Gastroesophageal sphincter (tissue), 4 donors: Measurements from ENCODE around the gene CROCC2. TPM values are rescaled to one million over a fixed set of nuclear protein-coding genes. Genes with fewer than 3 reads are reported as not detected.

Source experiments
- ATAC-seq: fragments of 150-250 bp; one replicate; pipeline ENCODE4 v1.9.1; 2016; ENCODE audit warnings: mild to moderate bottlenecking, moderate library complexity
- H3K27ac ChIP-seq, 4 donors: fragments of 200-600 bp; sonication (generic) in 3 of 4; 1 replicate in 3 of 4; 2 replicates in 1 of 4; pipeline ENCODE4 v1.5.1; 2016 to 2019
- H3K27me3 ChIP-seq: fragments of 200-600 bp; sonication (generic); one replicate; pipeline ENCODE4 v1.5.1; 2019
- H3K36me3 ChIP-seq, 2 donors: fragments of 200-600 bp; sonication (generic); one replicate each; pipeline ENCODE4 v1.5.1; 2019; ENCODE audit warnings: control low read depth in 1 of 2
- H3K4me1 ChIP-seq, 3 donors: fragments of 200-600 bp; sonication (generic); 1 replicate in 2 of 3; 2 replicates in 1 of 3; pipeline ENCODE4 v1.5.1; 2016 to 2019; ENCODE audit warnings: control low read depth in 2 of 3
- H3K4me3 ChIP-seq, 2 donors: fragments of 200-600 bp; sonication (generic); one replicate each; pipeline ENCODE4 v1.5.1; 2019; ENCODE audit warnings: mild to moderate bottlenecking in 1 of 2, moderate library complexity in 1 of 2
- H3K9me3 ChIP-seq, 3 donors: fragments of 200-600 bp; sonication (generic); one replicate each; pipeline ENCODE4 v1.5.1; 2017 to 2019; ENCODE audit warnings: control low read depth in 2 of 3
- CTCF ChIP-seq, 4 experiments: fragments of 200-600 bp in 2 of 4; fragments of 450-650 bp in 2 of 4; sonication (generic) in 1 of 4; IDR thresholded peaks; one replicate each; pipeline ENCODE4 v1.5.1; 2017 to 2019; ENCODE audit warnings: antibody characterized with exemption in 4 of 4, mild to moderate bottlenecking in 2 of 4, moderate library complexity in 2 of 4
- EP300 ChIP-seq: sonication (generic); formaldehyde crosslinking; IDR thresholded peaks from one replicate; pipeline ENCODE4 v1.6.1; 2017; ENCODE audit warnings: antibody characterized with exemption, mild to moderate bottlenecking
- POLR2A ChIP-seq, 2 donors: fragments of 450-650 bp; IDR thresholded peaks; one replicate each; pipeline ENCODE4 v1.6.1; 2017; ENCODE audit warnings: antibody characterized with exemption in 2 of 2, mild to moderate bottlenecking in 2 of 2, moderate library complexity in 1 of 2
- POLR2AphosphoS5 ChIP-seq: sonication (generic); formaldehyde crosslinking; IDR thresholded peaks from one replicate; pipeline ENCODE4 v1.6.1; 2017; ENCODE audit warnings: antibody characterized with exemption
- WGBS, 2 donors: methylation state at CpG; one replicate each; pipeline ENCODE4 v1.1.5; 2018; ENCODE audit warnings: low coverage in 1 of 2; 5-methylcytosine and 5-hydroxymethylcytosine counted together
- total RNA-seq, 4 donors: library from RNA; depleted of rRNA; stranded (reverse); fragments of >200 nt; gene quantifications; one replicate each; pipeline ENCODE4 v1.1.0, GENCODE V29; 2016

The CROCC2 gene
- total RNA-seq, 4 donors from 2014 or later: not detected

- Histone ChIP-seq H3K27ac (peak overlapping the region in 1 of 4 donors; percentile 44), H3K27me3 (peaks cover 35% of the 10 kb centered on the region), H3K4me3 (no peak overlapping the region), H3K4me1 (peaks cover 0 to 44% (median 13%) of the 10 kb centered on the region in 3 donors), H3K36me3 (no peaks in the 10 kb centered on the region), H3K9me3 (peaks cover 0 to 13% (median 0%) of the 10 kb centered on the region in 3 donors)
- TF ChIP-seq EP300 (no peak), POLR2AphosphoS5 (no peak), POLR2A (IDR thresholded peaks at IDR 0.05) (no peak), CTCF (IDR thresholded peaks at IDR 0.05) (no peak)
- ATAC-seq: no peak
- 100% methylated on average over 1 of the region's 6 CpGs; no CpG with 5 or more reads in 1 of the 2 donors for WGBS, 2 donors
These were observed 81.5 kb downstream of the CROCC2 start for GRCh38 chr2:240987588-240987987.

GRCh38 chr2:240988146-240988545 lies 82.0 kb downstream of the CROCC2 start:
- H3K36me3 ChIP-seq: no peaks in the 10 kb centered on the region
- ATAC-seq: no peak
- peaks cover 0 to 46% (median 13%) of the 10 kb centered on the region in 3 donors for H3K4me1 ChIP-seq
- H3K27ac ChIP-seq: no peak overlapping the region
- WGBS, 2 donors: no CpG with 5 or more reads among the region's 3 CpGs
- TF ChIP-seq EP300 (no peak), CTCF (IDR thresholded peaks at IDR 0.05) (no peak), POLR2AphosphoS5 (no peak), POLR2A (IDR thresholded peaks at IDR 0.05) (no peak)
- peaks cover 0 to 13% (median 0%) of the 10 kb centered on the region in 3 donors for H3K9me3 ChIP-seq
- H3K27me3 ChIP-seq: peaks cover 30% of the 10 kb centered on the region
- no peak overlapping the region for H3K4me3 ChIP-seq

GRCh38 chr2:240988571-240989271 lies 82.6 kb downstream of the CROCC2 start:
- Histone ChIP-seq H3K4me1 (peaks cover 0 to 46% (median 13%) of the 10 kb centered on the region in 3 donors), H3K27ac (no peak overlapping the region), H3K4me3 (no peak overlapping the region), H3K27me3 (peaks cover 24% of the 10 kb centered on the region), H3K9me3 (peaks cover 0 to 13% (median 0%) of the 10 kb centered on the region in 3 donors), H3K36me3 (no peaks in the 10 kb centered on the region)
- TF ChIP-seq EP300: no peak
- no peak for TF ChIP-seq CTCF (IDR thresholded peaks at IDR 0.05)
- TF ChIP-seq POLR2AphosphoS5: no peak
- no peak for TF ChIP-seq POLR2A (IDR thresholded peaks at IDR 0.05)
- 60% methylated on average over 1 of the region's 6 CpGs; no CpG with 5 or more reads in 1 of the 2 donors for WGBS, 2 donors
- no peak for ATAC-seq

DNA sequence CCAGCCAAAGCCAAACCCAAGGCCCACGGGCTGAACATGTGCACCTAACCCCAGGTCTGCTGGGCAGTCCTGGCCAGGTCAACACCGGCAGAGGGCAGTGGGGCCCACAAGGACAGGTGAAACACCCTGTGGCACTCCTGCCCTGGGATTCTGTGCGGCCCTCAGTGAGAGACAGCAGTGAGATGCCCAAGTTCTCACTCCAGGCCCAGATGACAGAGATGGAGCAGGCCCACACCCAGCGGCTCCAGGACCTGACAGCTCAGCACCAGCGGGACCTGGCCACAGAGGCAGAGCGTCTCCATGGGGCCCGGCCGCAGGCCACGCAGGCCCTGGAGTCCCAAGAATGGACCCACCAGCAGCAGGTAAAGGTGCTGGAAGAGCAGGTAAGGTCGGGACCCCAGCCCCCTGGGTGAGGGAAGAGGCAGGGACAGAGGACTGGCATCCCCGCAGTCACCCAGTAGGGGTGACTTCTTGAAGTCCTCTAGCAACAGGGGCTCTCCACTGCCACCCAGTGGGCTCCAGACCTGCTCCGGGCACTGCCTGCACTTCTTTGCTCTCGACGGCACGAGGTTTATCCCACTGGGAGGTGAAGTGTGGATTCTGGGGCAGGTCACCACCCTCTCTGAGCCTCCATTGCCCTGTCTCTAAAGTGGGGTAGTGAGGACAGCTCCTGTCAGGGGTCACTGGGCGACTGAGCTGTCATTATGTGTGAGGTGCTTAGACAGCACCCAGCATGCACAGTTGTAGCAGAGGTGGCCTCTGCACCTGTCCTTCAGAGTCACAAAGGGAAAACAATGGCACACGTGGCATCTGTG lies 83.5 kb downstream of the CROCC2 start:
- TF ChIP-seq CTCF (IDR thresholded peaks at IDR 0.05) (peak in 1 of 4 experiments; percentile 30), POLR2AphosphoS5 (no peak)
- ATAC-seq: no peak
- Histone ChIP-seq H3K9me3 (peaks cover 0 to 13% (median 0%) of the 10 kb centered on the region in 3 donors), H3K4me1 (peaks cover 0 to 53% (median 13%) of the 10 kb centered on the region in 3 donors), H3K27ac (no peak overlapping the region), H3K4me3 (no peak overlapping the region), H3K27me3 (peaks cover 19% of the 10 kb centered on the region), H3K36me3 (no peaks in the 10 kb centered on the region)
- 50 to 80% methylated on average over 1 to 2 of the region's 17 CpGs for WGBS, 2 donors
